SHP77 (cell line): ENCODE data around the gene KRTAP9-7.

Source experiments
- DNase-seq, 2 experiments: peaks; one replicate each; lab custom pipeline; 2025; lab: John Stamatoyannopoulos, UW

The KRTAP9-7 gene

DNA sequence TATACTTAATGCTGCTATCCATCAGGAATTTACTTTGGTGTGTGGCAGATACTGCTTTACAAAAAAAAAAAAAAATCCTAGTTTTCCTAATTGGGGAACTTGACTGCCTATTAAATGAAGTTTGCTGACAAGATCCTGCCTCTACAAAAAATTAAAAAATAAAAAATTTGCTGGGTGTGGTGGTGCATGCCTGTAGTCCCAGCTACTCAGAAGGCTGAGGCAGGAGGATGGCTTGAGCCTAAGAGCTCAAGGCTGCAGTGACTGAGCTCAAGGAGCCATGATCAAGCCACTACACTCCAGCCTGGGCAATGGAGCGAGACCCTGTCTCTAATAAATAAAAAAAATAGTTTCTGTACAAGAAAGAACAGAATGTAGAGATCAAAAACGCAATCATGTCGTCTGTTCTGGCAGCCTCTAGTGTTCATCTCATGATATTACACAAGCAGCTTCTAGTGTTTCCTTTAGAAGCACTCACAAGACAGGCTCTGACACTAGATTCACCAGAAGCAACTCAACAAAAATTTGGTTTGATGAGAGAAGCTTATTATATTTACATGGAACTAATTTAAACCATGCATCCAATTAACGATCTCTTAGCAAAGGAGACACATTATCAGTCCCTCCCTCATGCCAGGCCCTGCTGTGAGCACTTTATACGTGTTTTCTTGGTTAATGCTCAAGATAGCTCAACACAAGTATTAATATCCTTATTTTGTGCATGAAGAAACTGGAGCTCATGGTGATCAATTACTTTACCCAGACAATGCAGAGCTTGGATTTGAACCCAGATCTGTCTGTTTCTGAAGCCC lies 46.8 kb downstream of the KRTAP9-7 start:
- DNase-seq: peak in 1 of 2 experiments; percentile 5

- DNase-seq: no peak
Observed at GRCh38 chr17:41322903-41323895, 47.7 kb downstream of the KRTAP9-7 start.

DNA sequence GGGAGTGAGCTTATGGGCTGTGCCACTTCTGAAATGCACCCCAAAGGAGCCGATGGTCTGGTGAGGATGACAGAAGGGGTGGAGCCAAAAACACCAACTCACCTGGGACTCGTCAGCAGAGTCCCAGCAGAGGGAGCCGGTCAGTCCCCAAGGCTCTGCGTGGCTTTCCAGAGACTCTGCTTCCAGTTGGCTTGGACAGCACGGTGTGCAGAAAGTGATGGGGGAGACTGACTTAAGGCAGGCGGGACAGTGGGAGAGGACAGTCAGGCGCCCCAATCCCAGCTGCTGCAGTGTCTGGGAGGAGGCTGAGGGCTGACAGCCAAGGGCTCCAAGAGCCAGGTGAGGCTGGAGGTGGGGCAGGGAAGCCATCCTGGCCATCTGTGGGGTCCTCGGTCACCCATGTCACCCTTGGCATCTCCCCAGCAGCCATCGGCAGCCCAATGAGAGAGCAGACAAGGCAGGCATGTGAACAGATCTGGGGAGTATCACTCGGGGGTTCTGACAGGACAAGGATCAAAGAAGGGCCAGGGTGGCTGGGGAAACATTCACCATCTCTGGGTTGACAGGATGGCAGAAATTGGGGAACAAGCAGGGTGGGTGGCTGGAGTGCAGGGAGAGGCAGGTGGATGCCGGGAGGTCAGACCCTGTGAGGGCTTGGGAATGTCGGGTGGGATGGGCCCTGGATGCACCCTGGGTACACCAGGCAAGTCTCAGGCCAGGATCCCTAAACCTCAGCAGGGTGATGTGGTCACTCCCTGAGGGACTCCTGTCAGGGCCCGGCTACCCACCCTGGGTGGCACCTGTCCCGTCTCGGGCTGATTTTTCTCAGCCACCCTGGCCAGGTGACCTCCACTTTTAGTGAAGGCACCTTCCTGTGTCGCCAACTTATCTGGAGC lies 48.9 kb downstream of the KRTAP9-7 start:
- no peak for DNase-seq

DNA sequence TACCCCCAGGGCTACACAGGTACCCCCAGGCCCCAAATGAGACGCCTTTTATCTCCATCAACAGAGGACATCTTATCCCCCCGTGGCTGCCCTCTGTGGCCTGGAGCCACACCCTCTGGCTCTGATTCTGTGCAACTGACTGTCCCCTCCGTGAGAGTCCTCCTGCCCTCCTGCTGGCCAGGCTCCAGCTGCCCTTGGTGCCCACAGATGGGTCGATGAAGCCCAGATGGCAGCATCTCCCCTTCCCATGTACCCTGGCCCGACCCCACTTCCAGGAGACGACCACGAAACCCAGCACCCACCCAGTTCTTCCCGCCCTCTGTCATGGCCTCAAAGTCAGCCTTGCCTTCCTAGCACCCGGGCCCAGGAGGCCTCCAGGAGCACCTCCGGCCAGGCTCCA lies 49.6 kb downstream of the KRTAP9-7 start:
- DNase-seq: no peak

- no peak for DNase-seq
Observed at GRCh38 chr17:41325611-41326010, 50.1 kb downstream of the KRTAP9-7 start.
